Esophagus squamous epithelium (tissue), 5 donors: ENCODE results near the gene PTPRG. TPM values are rescaled to one million over a fixed set of nuclear protein-coding genes. Genes with fewer than 3 reads are reported as not detected.
A peak's percentile ranks its signal among the peaks of the same experiment; 100 is the strongest.

Source experiments
- DNase-seq: peaks from one replicate; lab custom pipeline; 2025; lab: John Stamatoyannopoulos, UW
- H3K27ac ChIP-seq, 4 donors: fragments of 200-600 bp; sonication (generic); one replicate each; pipeline ENCODE4 v1.5.1; 2016 to 2019; ENCODE audit warnings: mild to moderate bottlenecking in 1 of 4
- H3K27me3 ChIP-seq, 4 donors: fragments of 200-600 bp; sonication (generic); 1 replicate in 3 of 4; 2 replicates in 1 of 4; pipeline versions ENCODE4 v1.5.1 to v1.6.0; 2017 to 2021; ENCODE audit warnings: antibody characterized with exemption in 1 of 4
- H3K36me3 ChIP-seq, 3 donors: fragments of 200-600 bp; sonication (generic); one replicate each; pipeline ENCODE4 v1.5.1; 2016 to 2019
- H3K4me1 ChIP-seq, 3 donors: fragments of 200-600 bp; sonication (generic); one replicate each; pipeline ENCODE4 v1.5.1; 2017 to 2019
- H3K4me3 ChIP-seq, 4 donors: fragments of 200-600 bp; sonication (generic); 1 replicate in 3 of 4; 2 replicates in 1 of 4; pipeline ENCODE4 v1.5.1; 2016 to 2019; ENCODE audit warnings: mild to moderate bottlenecking in 2 of 4, moderate library complexity in 1 of 4
- H3K9me3 ChIP-seq, 3 donors: fragments of 200-600 bp; sonication (generic); one replicate each; pipeline ENCODE4 v1.5.1; 2016 to 2019
- CTCF ChIP-seq, 6 experiments: fragments of 450-650 bp in 4 of 6; fragments of 200-600 bp in 2 of 6; sonication (generic) in 2 of 6; IDR thresholded peaks; one replicate each; pipeline ENCODE4 v1.5.1; 2016 to 2019; ENCODE audit warnings: antibody characterized with exemption in 6 of 6, mild to moderate bottlenecking in 4 of 6, moderate library complexity in 4 of 6
- POLR2A ChIP-seq, 4 donors: fragments of 450-650 bp; IDR thresholded peaks; one replicate each; pipeline ENCODE4 v1.6.1; 2017; ENCODE audit warnings: antibody characterized with exemption in 4 of 4, mild to moderate bottlenecking in 4 of 4, moderate library complexity in 3 of 4
- WGBS, 2 donors: methylation state at CpG; one replicate each; pipeline ENCODE4 v1.1.5; 2018; 5-methylcytosine and 5-hydroxymethylcytosine counted together
- intact Hi-C: fragments of 100-400 bp; cut with DNase I; formaldehyde crosslinking; loops from one replicate; pipeline ENCODE4 v1.15.0; 2022
- total RNA-seq, 4 donors: library from RNA; depleted of rRNA; stranded (reverse); fragments of >200 nt; gene quantifications; one replicate each; pipeline ENCODE4 v1.1.0, GENCODE V29; 2016
- donor health status: DM: yes; HTN: yes; CAD: no.

PTPRG gene
- total RNA-seq, 4 donors from 2014 or later = 3.7 to 42.2 (median 15.2) TPM

GRCh38 chr3:62318365-62318751 is 757.0 kb downstream of the PTPRG start:
- TF ChIP-seq POLR2A (IDR thresholded peaks at IDR 0.05) = no peak
- no peak for TF ChIP-seq CTCF (IDR thresholded peaks at IDR 0.05)
- Histone ChIP-seq H3K9me3 (no peaks in the 10 kb centered on the region), H3K4me1 (peaks cover 0 to 28% (median 9%) of the 10 kb centered on the region in 3 donors), H3K27ac (peak overlapping the region in 3 of 4 donors; percentile 64 to 85 (median 81)), H3K27me3 (no peaks in the 10 kb centered on the region), H3K4me3 (peak overlapping the region; percentile 39 to 73 (median 54)), H3K36me3 (peaks cover 0 to 13% (median 0%) of the 10 kb centered on the region in 3 donors)
- intact Hi-C loops = no loop called here
- 28 to 40% methylated on average over 11 to 12 of the region's 12 CpGs for WGBS, 2 donors
- no peak for DNase-seq

- intact Hi-C loops = no loop called here
- Histone ChIP-seq H3K9me3 (no peaks in the 10 kb centered on the region), H3K27me3 (no peaks in the 10 kb centered on the region), H3K4me1 (peaks cover 0 to 28% (median 9%) of the 10 kb centered on the region in 3 donors), H3K27ac (peak overlapping the region; percentile 64 to 85 (median 75)), H3K36me3 (peaks cover 0 to 16% (median 0%) of the 10 kb centered on the region in 3 donors), H3K4me3 (peak overlapping the region; percentile 39 to 73 (median 54))
- peak; percentile 0 for DNase-seq
- TF ChIP-seq POLR2A (IDR thresholded peaks at IDR 0.05) = peak in 1 of 4 donors; percentile 23
- TF ChIP-seq CTCF (IDR thresholded peaks at IDR 0.05) = no peak
- WGBS, 2 donors = 1 to 13% methylated on average over 28 to 39 of the region's 60 CpGs
These were observed 757.6 kb downstream of the PTPRG start for GRCh38 chr3:62318752-62319569.

GRCh38 chr3:62319570-62320243 is 758.3 kb downstream of the PTPRG start:
- WGBS, 2 donors = 53 to 59% methylated on average over 6 to 7 of the region's 7 CpGs
- TF ChIP-seq POLR2A (IDR thresholded peaks at IDR 0.05) (no peak), CTCF (IDR thresholded peaks at IDR 0.05) (no peak)
- no peak for DNase-seq
- Histone ChIP-seq H3K9me3 (no peaks in the 10 kb centered on the region), H3K4me1 (peaks cover 0 to 28% (median 9%) of the 10 kb centered on the region in 3 donors), H3K27me3 (no peaks in the 10 kb centered on the region), H3K27ac (peak overlapping the region in 1 of 4 donors; percentile 81), H3K36me3 (peaks cover 0 to 22% (median 0%) of the 10 kb centered on the region in 3 donors), H3K4me3 (peak overlapping the region; percentile 39 to 73 (median 54))
- intact Hi-C loops = no loop called here

GRCh38 chr3:62323241-62323640 is 761.9 kb downstream of the PTPRG start:
- 92 to 95% methylated on average over 1 of the region's 1 CpG for whole genome bisulfite sequencing, 2 donors
- TF ChIP-seq POLR2A (IDR thresholded peaks at IDR 0.05) (no peak), CTCF (IDR thresholded peaks at IDR 0.05) (no peak)
- no peaks in the 10 kb centered on the region for H3K27me3 ChIP-seq
- DNase-seq = no peak
- H3K4me3 ChIP-seq = no peak overlapping the region
- peaks cover 0 to 30% (median 0%) of the 10 kb centered on the region in 3 donors for H3K36me3 ChIP-seq
- H3K9me3 ChIP-seq = no peaks in the 10 kb centered on the region
- no peak overlapping the region for H3K27ac ChIP-seq
- peaks cover 0 to 26% (median 9%) of the 10 kb centered on the region in 3 donors for H3K4me1 ChIP-seq
- intact Hi-C loops = no loop called here

- Histone ChIP-seq H3K27me3 (no peaks in the 10 kb centered on the region), H3K36me3 (peaks cover 0 to 30% (median 0%) of the 10 kb centered on the region in 3 donors), H3K9me3 (no peaks in the 10 kb centered on the region), H3K4me3 (no peak overlapping the region), H3K4me1 (no peaks in the 10 kb centered on the region), H3K27ac (no peak overlapping the region)
- 82% methylated on average over 8 of the region's 8 CpGs for WGBS, 2 donors
- TF ChIP-seq CTCF (IDR thresholded peaks at IDR 0.05) (no peak), POLR2A (IDR thresholded peaks at IDR 0.05) (no peak)
- no peak for DNase-seq
- intact Hi-C loops = no loop called here
These were observed 764.5 kb downstream of the PTPRG start for GRCh38 chr3:62325896-62326295.
